ENCODE data around the gene SCML1.

- TF ChIP-seq NFIC (IDR thresholded peaks at IDR 0.05) (no peak), EP300 (IDR thresholded peaks at IDR 0.05; ENCODE audit: borderline replicate concordance) (no peak)
Observed at GRCh38 chrX:17744896-17745523, 7.7 kb downstream of the SCML1 start.
